Sciatic nerve (tissue), 2 donors: ENCODE measurements around the gene UPK2. TPM values are rescaled to one million over a fixed set of nuclear protein-coding genes. Genes with fewer than 3 reads are reported as not detected.
"Not testable (repeated sequence)": the region's sequence is repeated elsewhere in the genome, so short reads cannot be mapped to it uniquely, and the experiment has no call there.

Source experiments
- ATAC-seq: fragments of 200-7000 bp; cut with Tn5 transposase; one replicate; pipeline ENCODE4 v1.9.1; 2020; ENCODE audit warnings: mild to moderate bottlenecking, moderate library complexity
- DNase-seq: peaks from one replicate; pipeline ENCODE4 v3.0.0-alpha.2; 2020; ENCODE audit warnings: low spot score
- intact Hi-C: fragments of 100-400 bp; cut with DNase I; formaldehyde crosslinking; loops from one replicate; pipeline ENCODE4 v1.14.2; 2022
- total RNA-seq: library from RNA; stranded (reverse); fragmentation: NEBNext Ultra II Directional; extraction: Animal tissue kit (Norgen Biotek cat#: 25700); gene quantifications from one replicate; pipeline ENCODE4 v1.2.1, GENCODE V29; 2021
- donor health status: DM: no; HTN: no; CAD: no.
- donor health status: DM: no; HTN: no; CAD: no.

Gene UPK2
- total RNA-seq, 1 donor from 2014 or later: not detected

GRCh38 chr11:118929501-118930093 is 26.5 kb upstream of the UPK2 start:
- intact Hi-C loops: no loop called here
- ATAC-seq (peak; percentile 71), DNase-seq (peak; percentile 93)

GRCh38 chr11:118930094-118930712 is 25.9 kb upstream of the UPK2 start:
- ATAC-seq: peak; percentile 27
- DNase-seq: peak; percentile 90
- intact Hi-C loops: no loop called here

DNA sequence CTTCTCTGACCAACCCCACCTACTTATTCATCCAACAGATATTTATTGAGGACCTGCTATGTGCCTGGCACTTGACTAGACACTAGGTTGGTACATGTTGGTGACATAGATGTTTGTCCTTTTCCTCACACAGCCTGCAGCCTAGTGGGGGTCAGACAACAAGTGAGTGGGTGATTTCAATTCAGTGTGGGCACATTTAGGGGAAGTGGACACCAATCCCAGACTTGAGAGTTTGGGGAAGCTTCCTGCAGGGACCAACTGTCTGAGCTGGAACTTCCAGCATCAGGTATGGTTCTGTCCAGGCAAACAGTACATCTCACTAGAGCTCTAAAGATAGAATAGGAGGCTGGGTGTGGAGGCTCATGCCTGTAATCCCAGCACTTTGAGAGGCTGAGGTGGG is 24.5 kb upstream of the UPK2 start:
- DNase-seq (no peak), ATAC-seq (no peak)
- intact Hi-C loops: no loop called here

DNA sequence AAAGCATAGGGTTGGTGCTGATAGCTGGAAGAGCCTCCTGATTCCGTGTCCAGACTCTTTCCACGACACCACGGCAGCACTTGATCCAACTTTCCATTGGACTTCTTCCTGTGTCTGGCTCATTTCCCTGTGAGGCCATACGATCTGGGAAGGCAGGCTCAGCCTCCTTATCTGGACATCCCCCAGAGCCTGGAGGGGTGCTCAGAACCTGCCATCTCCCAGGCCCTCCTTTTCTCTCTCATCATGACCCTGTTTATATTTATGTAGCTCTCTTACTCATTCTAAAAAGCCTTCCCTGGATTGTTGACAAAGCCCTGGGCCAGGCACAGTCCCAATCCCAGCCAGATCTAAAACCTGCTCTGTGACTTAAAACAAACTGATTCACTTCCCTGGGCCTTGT is 22.6 kb upstream of the UPK2 start:
- no peak for DNase-seq
- intact Hi-C loops: loop anchor here (2.0 kb wide), 1 partner anchor 37 kb away; no protein-coding TSS in a partner anchor
- peak; percentile 0 for ATAC-seq

DNA sequence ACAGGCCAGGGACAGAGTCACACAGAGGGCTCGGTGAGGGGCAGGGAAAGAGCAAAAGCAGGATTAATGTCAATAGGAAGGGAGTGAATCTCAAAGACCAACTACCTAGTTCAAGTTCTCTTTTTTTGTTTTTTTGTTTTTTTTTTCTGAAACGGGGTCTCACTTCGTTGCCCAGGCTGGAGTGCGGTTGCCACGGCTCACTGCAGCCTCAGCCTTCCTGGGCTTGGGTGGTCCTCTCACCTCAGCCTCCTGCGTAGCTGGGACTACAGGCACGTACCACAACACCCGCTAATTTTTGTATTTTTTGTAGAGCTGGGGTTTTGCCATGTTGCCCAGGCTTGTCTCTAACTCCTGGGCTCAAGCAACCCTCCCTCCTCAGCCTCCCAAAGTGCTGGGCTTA is 20.7 kb upstream of the UPK2 start:
- ATAC-seq (no peak), DNase-seq (no peak)
- intact Hi-C loops: no loop called here

DNA sequence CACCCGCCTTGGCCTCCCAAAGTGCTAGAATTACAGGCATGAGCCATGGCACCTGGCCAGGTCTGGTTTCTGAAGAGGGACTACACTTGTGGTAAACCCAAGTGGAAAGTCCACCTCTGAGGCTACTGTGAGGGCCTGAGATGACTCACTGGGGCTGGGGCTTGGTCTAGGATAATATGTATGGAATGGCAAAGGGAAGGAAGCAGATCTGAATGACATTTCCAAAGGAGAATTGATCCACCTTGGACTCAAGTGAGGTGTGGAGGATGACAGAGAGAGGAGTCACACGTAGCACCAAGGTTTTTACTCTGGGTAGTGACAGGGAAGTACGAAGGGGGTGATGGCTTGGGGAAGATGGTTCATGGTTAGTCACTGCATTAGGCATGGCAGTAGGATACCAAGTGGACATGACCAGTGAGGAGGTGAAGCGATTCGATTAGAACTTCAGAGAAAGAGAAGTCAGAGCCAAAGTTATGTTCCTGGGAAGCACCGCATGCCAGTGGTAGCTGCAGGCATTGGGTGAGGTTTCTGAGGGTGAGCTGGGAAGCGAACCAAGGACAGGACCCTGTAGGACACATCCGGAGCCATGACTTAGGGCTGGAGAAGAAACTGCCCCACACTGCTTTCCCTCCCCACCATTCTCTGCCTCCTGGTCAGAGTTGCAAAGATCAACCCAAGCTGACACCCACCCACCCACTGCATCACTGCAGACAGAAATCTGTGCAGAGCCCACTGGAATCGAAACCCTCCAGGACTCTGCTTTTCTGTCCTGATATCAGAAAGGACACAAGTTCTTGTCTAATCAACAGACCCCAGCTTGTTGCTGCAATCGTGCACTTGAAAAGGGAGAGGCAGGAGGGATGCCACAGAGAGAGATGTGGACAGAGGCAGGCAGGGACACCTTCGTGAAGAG is 17.4 kb upstream of the UPK2 start:
- ATAC-seq: no peak
- DNase-seq: no peak
- intact Hi-C loops: no loop called here

- intact Hi-C loops: no loop called here
- DNase-seq: no peak
- no peak for ATAC-seq
These were observed 16.6 kb upstream of the UPK2 start for GRCh38 chr11:118939404-118939915.

DNA sequence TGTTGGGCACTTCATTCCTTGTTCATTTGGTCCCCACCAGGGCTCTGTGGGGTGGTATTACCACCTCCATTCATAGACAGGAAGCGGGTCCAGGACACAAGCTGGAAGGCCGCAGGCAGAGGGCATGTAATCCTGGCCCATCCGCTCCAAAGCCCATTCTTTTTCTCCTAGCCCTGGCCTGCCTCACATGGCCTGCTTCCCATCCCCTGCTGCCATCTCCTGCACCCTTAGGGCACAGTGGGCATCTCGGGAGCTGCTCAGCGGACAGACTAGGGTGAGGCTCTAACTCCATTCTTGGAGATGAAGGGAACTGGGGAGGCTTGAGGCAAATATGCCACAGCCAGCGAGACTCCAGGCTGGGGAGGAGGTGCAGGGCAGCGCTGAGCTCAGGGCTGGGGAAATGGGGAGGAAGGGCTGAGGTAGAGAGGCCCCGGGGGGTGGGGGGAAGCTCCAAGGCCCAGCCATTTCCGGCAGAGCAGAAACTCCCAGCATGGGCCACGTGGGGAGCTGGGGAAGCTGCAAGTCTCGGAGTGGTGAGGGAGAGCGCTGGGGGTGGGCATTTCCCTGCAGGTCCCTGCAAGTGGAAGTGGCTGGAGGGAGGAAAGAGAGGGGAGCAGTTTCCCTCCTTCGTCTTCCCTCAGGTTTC is 16.0 kb upstream of the UPK2 start:
- peak; percentile 63 for DNase-seq
- intact Hi-C loops: no loop called here
- ATAC-seq: peak; percentile 61

GRCh38 chr11:118947091-118947490 is 9.0 kb upstream of the UPK2 start:
- ATAC-seq: no peak
- intact Hi-C loops: no loop called here
- DNase-seq: no peak

DNA sequence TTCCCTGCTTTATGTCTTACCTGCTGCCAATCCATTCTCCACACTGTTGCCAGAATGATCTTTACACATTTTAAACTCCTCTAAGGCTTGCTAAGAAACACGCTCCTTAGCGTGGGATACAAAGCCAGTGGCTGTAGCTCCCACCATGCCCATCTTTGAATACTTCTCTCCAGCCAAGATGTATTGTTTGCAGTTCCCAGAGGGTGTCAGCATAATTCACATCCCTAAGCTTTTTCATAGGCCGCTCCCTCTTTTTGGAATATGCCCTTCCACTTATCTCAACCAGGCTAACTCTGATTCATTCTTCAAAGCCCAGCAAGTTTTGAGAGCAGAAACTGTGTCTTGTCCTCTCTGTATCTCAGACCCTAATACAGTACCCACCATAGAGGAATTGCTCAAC is 8.1 kb upstream of the UPK2 start:
- ATAC-seq: no peak
- intact Hi-C loops: no loop called here
- DNase-seq: no peak

- intact Hi-C loops: loop anchor here (10.0 kb wide), 1 partner anchor 258 kb away; no protein-coding TSS in a partner anchor
- ATAC-seq (no peak), DNase-seq (no peak)
These were observed 2.8 kb upstream of the UPK2 start for GRCh38 chr11:118953265-118953664.

DNA sequence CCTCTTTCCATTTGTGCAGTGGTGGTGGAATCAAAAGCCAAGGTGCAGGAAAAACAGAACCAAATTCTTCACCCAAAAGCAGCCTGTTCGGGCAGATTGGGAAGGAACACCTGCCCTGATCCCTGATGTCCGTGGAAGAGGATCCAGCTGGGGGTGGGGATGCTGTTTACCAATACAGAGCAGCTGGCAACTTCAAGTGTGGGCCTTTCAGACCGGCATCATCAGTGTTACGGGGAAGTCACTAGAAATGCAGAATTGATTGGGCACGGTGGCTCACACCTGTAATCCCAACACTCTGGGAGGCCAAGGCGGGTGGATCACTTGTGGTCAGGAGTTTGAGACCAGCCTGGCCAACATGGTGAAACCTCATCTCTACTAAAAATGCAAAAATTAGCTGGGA is 2.1 kb upstream of the UPK2 start:
- ATAC-seq, DNase-seq: not testable (repeated sequence)
- intact Hi-C loops: loop anchor here (10.0 kb wide), 1 partner anchor 259 kb away; no protein-coding TSS in a partner anchor

DNA sequence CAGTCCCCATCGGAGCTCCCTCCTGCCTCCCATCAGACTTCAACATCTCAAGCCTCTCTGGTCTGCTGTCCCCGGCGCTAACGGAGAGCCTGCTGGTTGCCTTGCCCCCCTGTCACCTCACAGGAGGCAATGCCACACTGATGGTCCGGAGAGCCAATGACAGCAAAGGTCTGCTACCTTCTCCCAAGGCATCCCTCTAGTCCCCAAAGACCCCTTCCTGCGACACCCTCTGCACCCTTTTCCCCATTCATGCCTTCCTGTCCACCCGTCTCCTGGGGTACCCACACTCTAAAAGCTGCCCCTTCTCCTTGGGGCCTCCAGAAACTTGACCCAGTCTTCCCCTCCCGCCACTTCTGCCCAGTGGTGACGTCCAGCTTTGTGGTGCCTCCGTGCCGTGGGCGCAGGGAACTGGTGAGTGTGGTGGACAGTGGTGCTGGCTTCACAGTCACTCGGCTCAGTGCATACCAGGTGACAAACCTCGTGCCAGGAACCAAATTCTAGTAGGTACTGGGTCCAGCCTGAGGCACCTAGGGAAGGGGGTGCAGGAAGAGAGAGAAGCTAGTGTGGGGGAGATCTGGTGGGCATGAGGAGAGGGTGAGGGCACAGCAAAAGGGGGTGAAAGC is 860 bp downstream of the UPK2 start:
- intact Hi-C loops: loop anchor here (2.0 to 10.0 kb wide), 2 partner anchors 50 to 262 kb away; no protein-coding TSS in a partner anchor
- ATAC-seq (peak; percentile 29), DNase-seq (no peak)

- DNase-seq: no peak
- intact Hi-C loops: loop anchor here (2.0 to 10.0 kb wide), 2 partner anchors 51 to 263 kb away; no protein-coding TSS in a partner anchor
- no peak for ATAC-seq
These were observed 1.5 kb downstream of the UPK2 start for GRCh38 chr11:118957549-118957948.

GRCh38 chr11:118957968-118958367 is 1.9 kb downstream of the UPK2 start:
- ATAC-seq: no peak
- DNase-seq: no peak
- intact Hi-C loops: loop anchor here (2.0 to 10.0 kb wide), 2 partner anchors 51 to 263 kb away; no protein-coding TSS in a partner anchor

DNA sequence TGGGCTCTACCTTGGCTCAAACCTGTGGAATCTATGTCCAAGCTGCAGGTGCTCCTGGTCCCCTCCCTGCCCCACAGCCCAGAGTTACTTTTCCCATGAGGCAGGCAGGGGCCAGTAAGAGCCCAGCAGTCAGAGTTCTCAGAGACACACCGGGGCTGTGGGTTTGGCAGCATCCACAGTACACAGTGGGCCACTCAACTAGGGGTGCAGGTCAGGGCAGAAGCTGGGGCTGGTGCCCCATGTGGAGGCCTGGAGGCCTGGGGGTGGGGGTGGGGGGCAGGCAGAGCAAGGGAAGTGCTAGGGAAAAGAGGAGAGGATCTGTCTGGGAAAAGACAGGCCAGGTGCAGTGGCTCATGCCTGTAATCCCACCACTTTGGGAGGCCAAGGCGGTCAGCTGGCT is 2.5 kb downstream of the UPK2 start:
- DNase-seq (no peak), ATAC-seq (no peak)
- intact Hi-C loops: loop anchor here (10.0 kb wide), 1 partner anchor 264 kb away; no protein-coding TSS in a partner anchor

DNA sequence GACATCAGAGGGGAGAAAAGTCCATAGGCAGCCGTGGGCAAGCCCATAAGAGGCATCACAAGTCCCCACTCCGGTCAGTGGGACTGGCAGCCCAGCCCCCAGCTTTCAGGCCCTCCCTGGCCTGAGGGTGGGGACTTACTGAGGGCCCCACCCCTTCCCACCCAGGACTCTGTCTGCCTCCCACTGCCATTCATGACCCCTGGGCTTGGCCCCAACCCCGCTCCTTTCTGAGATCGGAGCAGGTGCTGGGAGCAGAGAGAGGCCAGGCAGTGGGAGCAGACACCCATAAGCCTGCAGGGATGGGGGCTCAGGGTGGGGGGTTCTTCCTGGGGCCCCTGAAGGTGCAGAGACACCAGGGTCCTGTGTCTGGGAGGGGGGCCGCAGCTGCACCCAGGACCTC is 5.1 kb downstream of the UPK2 start:
- intact Hi-C loops: no loop called here
- DNase-seq (no peak), ATAC-seq (no peak)

- no peak for ATAC-seq
- intact Hi-C loops: no loop called here
- DNase-seq: no peak
These were observed 5.5 kb downstream of the UPK2 start for GRCh38 chr11:118961591-118961990.
